ENCODE results near the gene TNF. TPM values are rescaled to one million over a fixed set of nuclear protein-coding genes. Genes with fewer than 3 reads are reported as not detected.
A peak's percentile ranks its signal among the peaks of the same experiment; 100 is the strongest.

The TNF gene
- total RNA-seq, 1 experiment from 2014 or later, result not detected

DNA sequence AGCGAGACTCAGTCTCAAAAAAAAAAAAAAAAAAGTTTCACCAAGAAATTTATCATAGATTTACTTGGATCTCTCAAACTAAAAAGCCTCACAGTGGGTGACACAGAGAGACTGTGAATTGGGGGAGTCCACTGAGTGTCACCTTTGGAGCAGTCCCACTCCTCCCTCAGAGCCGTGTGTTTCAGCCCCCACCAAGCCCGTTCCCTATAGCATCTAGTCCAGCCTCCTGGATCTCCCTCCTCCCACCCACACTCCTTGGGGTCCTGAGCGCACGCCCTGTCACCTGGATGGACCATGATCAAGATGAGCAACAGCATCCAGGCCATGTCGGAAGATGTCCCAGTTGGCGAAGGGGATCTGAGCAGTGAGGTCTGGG, 17.0 kb downstream of the TNF start:
- Histone ChIP-seq H2AFZ (ENCODE audit: low read length) (no peak overlapping the region), H4K5ac (ENCODE audit: insufficient read length, low read depth, low read length) (no peak overlapping the region), H3K4me1 (ENCODE audit: insufficient read depth, low read length) (no peaks in the 10 kb centered on the region; the same call in 1 of the 2 replicates), H3K14ac (ENCODE audit: insufficient read depth, low read length) (peak overlapping the region; percentile 14; the same call in 1 of the 2 replicates), H2BK12ac (ENCODE audit: insufficient read length, low read depth, low read length) (no peak overlapping the region), H4K91ac (ENCODE audit: insufficient read length, low read depth, low read length) (no peak overlapping the region), H3K23ac (ENCODE audit: insufficient read length, low read depth, low read length) (no peak overlapping the region), H2BK20ac (ENCODE audit: low read depth, low read length, poor library complexity, severe bottlenecking) (no peak overlapping the region), H3K79me1 (ENCODE audit: insufficient read depth, low read depth, low read length, poor library complexity, severe bottlenecking) (no peaks in the 10 kb centered on the region), H3K23me2 (ENCODE audit: insufficient read length, low read depth, low read length, poor library complexity, severe bottlenecking) (peaks cover 2% of the 10 kb centered on the region), H2AK5ac (ENCODE audit: insufficient read length, low read length) (no peak overlapping the region), H2BK15ac (ENCODE audit: low read depth, low read length) (no peak overlapping the region), H3K27me3 (ENCODE audit: insufficient read depth, low read length) (no peaks in the 10 kb centered on the region), H3K4ac (ENCODE audit: low read depth, low read length) (no peak overlapping the region), H3K9ac (ENCODE audit: extremely low read depth, insufficient read length, low read length) (no peak overlapping the region), H3K27ac (ENCODE audit: insufficient read length, low read depth, low read length) (no peak overlapping the region), H4K8ac (replicated peaks; ENCODE audit: insufficient read length, low read depth, low read length) (no peak overlapping the region), H2BK5ac (ENCODE audit: insufficient read length, low read length) (no peak overlapping the region), H3K4me2 (ENCODE audit: insufficient read depth, insufficient read length, low read length) (no peak overlapping the region), H3K79me2 (ENCODE audit: insufficient read depth, low read length) (no peaks in the 10 kb centered on the region), H3K56ac (ENCODE audit: insufficient read length, low read depth, low read length) (no peak overlapping the region), H3T11ph (ENCODE audit: low read length) (no peak overlapping the region), H2BK120ac (ENCODE audit: low read depth, low read length, poor library complexity, severe bottlenecking) (no peak overlapping the region), H3K18ac (ENCODE audit: insufficient read length, low read depth, low read length) (no peak overlapping the region), H4K20me1 (ENCODE audit: control insufficient read depth, insufficient read depth, insufficient read length) (no peaks in the 10 kb centered on the region), H3K9me3 (ENCODE audit: control insufficient read depth, low read depth, low read length) (no peaks in the 10 kb centered on the region)
- peaks cover 5% of the 10 kb centered on the region; the same call in 1 of the 2 replicates for H3K27me3 Mint-ChIP-seq (ENCODE audit: low read depth)
- no peaks in the 10 kb centered on the region; a peak in 1 of 5 replicates for H3K9me3 Mint-ChIP-seq
- H3K4me1 Mint-ChIP-seq, result peaks cover 5 to 17% of the 10 kb centered on the region in 2 experiments
- H3K36me3 Mint-ChIP-seq (ENCODE audit: insufficient read depth in 1 of 3, low read depth in 3 of 3), result no peaks in the 10 kb centered on the region
- WGBS (ENCODE audit: extremely low coverage, insufficient read length, low lambda C conversion rate), result no CpG with 5 or more reads among the region's 7 CpGs
- no peak overlapping the region; a peak in 1 of 7 replicates for H3K27ac Mint-ChIP-seq
- TF ChIP-seq, protein P1, sequence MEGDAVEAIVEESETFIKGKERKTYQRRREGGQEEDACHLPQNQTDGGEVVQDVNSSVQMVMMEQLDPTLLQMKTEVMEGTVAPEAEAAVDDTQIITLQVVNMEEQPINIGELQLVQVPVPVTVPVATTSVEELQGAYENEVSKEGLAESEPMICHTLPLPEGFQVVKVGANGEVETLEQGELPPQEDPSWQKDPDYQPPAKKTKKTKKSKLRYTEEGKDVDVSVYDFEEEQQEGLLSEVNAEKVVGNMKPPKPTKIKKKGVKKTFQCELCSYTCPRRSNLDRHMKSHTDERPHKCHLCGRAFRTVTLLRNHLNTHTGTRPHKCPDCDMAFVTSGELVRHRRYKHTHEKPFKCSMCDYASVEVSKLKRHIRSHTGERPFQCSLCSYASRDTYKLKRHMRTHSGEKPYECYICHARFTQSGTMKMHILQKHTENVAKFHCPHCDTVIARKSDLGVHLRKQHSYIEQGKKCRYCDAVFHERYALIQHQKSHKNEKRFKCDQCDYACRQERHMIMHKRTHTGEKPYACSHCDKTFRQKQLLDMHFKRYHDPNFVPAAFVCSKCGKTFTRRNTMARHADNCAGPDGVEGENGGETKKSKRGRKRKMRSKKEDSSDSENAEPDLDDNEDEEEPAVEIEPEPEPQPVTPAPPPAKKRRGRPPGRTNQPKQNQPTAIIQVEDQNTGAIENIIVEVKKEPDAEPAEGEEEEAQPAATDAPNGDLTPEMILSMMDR (conservative IDR thresholded peaks at IDR 0.05), result no peak
- no peak for DNase-seq
- H3K4me3 Mint-ChIP-seq, result no peak overlapping the region; a peak in 1 of 5 replicates
